Type B pancreatic cell (in vitro differentiated cells): ENCODE measurements around the gene DOK5. TPM values are rescaled to one million over a fixed set of nuclear protein-coding genes. Genes with fewer than 3 reads are reported as not detected.

Experiments
- DNase-seq: peaks from one replicate; pipeline ENCODE4 v3.0.0; 2021; ENCODE audit warnings: mixed read lengths; ENCODE audit not compliant: unreplicated experiment; ENCODE audit errors: extremely low spot score
- H3K27ac Mint-ChIP-seq: 2 replicates; pipeline ENCODE4 v1.8.0; 2021; ENCODE audit warnings: mild to moderate bottlenecking, mixed read lengths
- H3K27me3 Mint-ChIP-seq: 2 replicates; pipeline ENCODE4 v1.8.0; 2021; ENCODE audit warnings: mixed read lengths
- H3K36me3 Mint-ChIP-seq: 2 replicates; pipeline ENCODE4 v1.8.0; 2021; ENCODE audit warnings: mixed read lengths
- H3K4me1 Mint-ChIP-seq: one replicate; pipeline ENCODE4 v1.8.0; 2021; ENCODE audit warnings: mixed read lengths; ENCODE audit not compliant: unreplicated experiment
- H3K4me3 Mint-ChIP-seq: 2 replicates; pipeline ENCODE4 v1.8.0; 2021; ENCODE audit warnings: mild to moderate bottlenecking, mixed read lengths
- H3K9me3 Mint-ChIP-seq: 2 replicates; pipeline ENCODE4 v1.8.0; 2021; ENCODE audit warnings: mixed read lengths
- total RNA-seq: library from RNA; stranded (reverse); gene quantifications from 2 replicates; pipeline ENCODE4 v1.2.1, GENCODE V29; 2021; ENCODE audit warnings: low replicate concordance
- TF ChIP-seq, protein P1 (sequence below): fragments of 200-600 bp; sonication (generic); conservative IDR thresholded peaks from 2 replicates; pipeline ENCODE4 v1.5.0; 2021; ENCODE audit warnings: antibody characterized with exemption, mild to moderate bottlenecking

The DOK5 gene
- total RNA-seq, 1 donor from 2014 or later: 26.9 TPM

DNA sequence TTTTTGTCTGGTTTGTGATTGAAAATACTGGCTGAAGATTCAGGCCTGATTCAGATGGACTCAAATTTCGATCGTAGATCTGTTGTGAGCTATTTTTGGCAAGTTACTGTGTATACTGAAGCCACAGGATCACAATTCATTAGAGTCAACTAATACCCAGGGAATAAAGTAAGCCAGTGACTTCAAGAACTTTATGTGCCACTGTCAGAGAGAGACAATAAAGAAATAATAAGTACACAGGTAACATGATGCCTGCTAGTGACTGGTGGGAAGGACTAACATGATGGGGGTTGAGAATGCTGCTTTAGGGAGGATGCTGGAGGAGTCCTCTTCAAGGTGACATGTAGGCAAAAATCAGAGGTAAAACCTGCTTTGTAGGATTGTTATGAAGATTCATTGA is 215.9 kb downstream of the DOK5 start:
- no peaks in the 10 kb centered on the region for H3K36me3 Mint-ChIP-seq
- H3K4me1 Mint-ChIP-seq: peaks cover 18% of the 10 kb centered on the region
- H3K4me3 Mint-ChIP-seq: no peak overlapping the region
- TF ChIP-seq, protein P1, sequence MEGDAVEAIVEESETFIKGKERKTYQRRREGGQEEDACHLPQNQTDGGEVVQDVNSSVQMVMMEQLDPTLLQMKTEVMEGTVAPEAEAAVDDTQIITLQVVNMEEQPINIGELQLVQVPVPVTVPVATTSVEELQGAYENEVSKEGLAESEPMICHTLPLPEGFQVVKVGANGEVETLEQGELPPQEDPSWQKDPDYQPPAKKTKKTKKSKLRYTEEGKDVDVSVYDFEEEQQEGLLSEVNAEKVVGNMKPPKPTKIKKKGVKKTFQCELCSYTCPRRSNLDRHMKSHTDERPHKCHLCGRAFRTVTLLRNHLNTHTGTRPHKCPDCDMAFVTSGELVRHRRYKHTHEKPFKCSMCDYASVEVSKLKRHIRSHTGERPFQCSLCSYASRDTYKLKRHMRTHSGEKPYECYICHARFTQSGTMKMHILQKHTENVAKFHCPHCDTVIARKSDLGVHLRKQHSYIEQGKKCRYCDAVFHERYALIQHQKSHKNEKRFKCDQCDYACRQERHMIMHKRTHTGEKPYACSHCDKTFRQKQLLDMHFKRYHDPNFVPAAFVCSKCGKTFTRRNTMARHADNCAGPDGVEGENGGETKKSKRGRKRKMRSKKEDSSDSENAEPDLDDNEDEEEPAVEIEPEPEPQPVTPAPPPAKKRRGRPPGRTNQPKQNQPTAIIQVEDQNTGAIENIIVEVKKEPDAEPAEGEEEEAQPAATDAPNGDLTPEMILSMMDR: no peak
- DNase-seq: no peak
- peak overlapping the region; percentile 27 for H3K27ac Mint-ChIP-seq
- H3K27me3 Mint-ChIP-seq: no peaks in the 10 kb centered on the region
- peaks cover 6% of the 10 kb centered on the region for H3K9me3 Mint-ChIP-seq

DNA sequence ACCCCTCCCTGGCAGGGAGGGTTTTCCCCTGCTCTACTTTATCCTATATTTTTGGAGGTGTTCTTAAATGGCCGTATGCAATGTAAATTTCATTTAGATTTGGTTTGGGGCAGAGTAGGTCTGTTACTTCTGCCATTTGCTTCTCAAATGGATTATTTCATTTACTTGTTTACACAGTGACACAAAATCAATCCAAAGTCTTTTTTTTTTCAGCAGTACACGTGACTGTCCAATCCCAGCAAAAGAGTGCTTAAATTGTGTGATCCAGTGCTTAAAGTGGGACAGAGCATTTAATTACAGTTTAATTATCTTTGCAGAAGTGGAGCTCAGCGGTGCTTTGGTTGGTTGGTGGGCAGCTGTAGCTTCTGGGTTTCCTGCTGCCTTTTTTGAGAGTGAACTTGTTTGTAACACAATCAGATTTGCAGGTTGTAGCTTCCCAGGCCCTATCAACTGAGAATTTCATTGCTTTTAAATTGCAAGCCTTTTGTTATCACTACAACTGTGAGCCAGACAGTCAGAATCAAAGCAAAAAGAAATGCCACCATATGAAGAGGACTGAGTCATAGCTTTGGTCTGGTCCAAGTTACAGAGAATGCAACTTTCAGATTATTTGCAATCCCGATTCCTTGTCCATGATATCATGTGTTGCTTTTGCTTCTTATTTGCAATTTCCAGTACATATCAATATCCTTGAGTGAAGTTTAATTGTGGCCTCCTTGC is 216.9 kb downstream of the DOK5 start:
- Mint-ChIP-seq H3K36me3 (no peaks in the 10 kb centered on the region), H3K27me3 (no peaks in the 10 kb centered on the region), H3K4me3 (no peak overlapping the region), H3K4me1 (peaks cover 18% of the 10 kb centered on the region), H3K27ac (no peak overlapping the region), H3K9me3 (peaks cover 6% of the 10 kb centered on the region)
- TF ChIP-seq, protein P1: no peak
- no peak for DNase-seq

DNA sequence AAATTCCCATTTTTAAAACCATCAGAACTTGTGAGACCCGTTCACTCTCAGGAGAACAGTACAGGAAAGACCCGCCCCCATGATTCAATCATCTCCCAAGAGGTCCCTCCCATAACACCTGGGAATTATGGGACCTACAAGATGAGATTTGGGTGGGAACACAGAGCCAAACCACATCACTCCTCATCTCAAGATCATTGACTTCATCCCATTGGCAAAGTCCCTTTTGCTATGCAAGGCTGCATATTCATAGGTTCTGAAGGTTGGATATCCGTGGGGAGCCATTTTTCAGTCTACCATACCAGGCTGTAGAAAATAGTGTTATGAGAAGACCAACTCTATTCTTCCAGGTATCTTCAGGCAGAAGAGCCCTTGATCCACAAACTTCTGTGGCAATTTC is 219.1 kb downstream of the DOK5 start:
- TF ChIP-seq, protein P1: no peak
- no peak overlapping the region for H3K27ac Mint-ChIP-seq
- DNase-seq: no peak
- H3K9me3 Mint-ChIP-seq: peaks cover 6% of the 10 kb centered on the region
- H3K4me3 Mint-ChIP-seq: no peak overlapping the region
- H3K27me3 Mint-ChIP-seq: peaks cover under 1% of the 10 kb centered on the region
- H3K36me3 Mint-ChIP-seq: no peaks in the 10 kb centered on the region
- H3K4me1 Mint-ChIP-seq: peaks cover 18% of the 10 kb centered on the region

DNA sequence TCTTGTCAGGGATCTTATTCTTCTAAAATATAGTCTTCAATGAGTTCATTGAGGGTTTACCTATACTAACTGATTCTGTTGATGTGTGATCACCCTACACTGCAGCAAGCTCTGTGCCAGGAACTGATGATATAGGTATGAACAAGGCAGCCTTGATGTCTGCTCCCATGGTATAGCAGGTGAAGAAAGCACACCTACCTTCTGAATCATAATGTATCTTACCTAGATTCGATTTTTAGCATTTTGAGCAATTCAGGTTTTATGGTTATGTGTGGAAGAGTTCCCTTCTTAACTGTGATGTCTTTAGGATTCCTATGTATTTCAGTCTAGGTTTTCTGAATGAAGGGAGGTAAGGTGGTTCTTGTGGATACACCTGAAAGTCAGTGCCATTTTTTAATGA is 223.0 kb downstream of the DOK5 start:
- Mint-ChIP-seq H3K27me3 (peaks cover 8% of the 10 kb centered on the region), H3K4me1 (peaks cover 5% of the 10 kb centered on the region), H3K27ac (no peak overlapping the region), H3K9me3 (no peaks in the 10 kb centered on the region), H3K36me3 (no peaks in the 10 kb centered on the region), H3K4me3 (no peak overlapping the region)
- TF ChIP-seq, protein P1: no peak
- no peak for DNase-seq
